ENCODE results near the gene ERV3-1. TPM values are rescaled to one million over a fixed set of nuclear protein-coding genes. Genes with fewer than 3 reads are reported as not detected.
"Not testable (repeated sequence)": the region's sequence is repeated elsewhere in the genome, so short reads cannot be mapped to it uniquely, and the experiment has no call there.

ERV3-1 gene
- polyA plus RNA-seq, 4 donors, result 0.27 to 21.7 (median 8.6) TPM

- not testable (repeated sequence) for H3K9me3 ChIP-seq (ENCODE audit: control insufficient read depth in 2 of 2, insufficient read depth in 1 of 2, low read depth in 1 of 2, low read length in 1 of 2); DNase-seq; H3K4me3 ChIP-seq (ENCODE audit: low read depth in 1 of 3, low read length in 3 of 3); H3K27ac ChIP-seq (ENCODE audit: low read depth in 1 of 3, low read length in 2 of 3); H3K36me3 ChIP-seq (ENCODE audit: control insufficient read depth in 3 of 3, insufficient read depth in 2 of 3, low read depth in 1 of 3, low read length in 3 of 3); H3K4me1 ChIP-seq (ENCODE audit: control insufficient read depth in 3 of 3, insufficient read depth in 2 of 3, low read depth in 1 of 3, low read length in 2 of 3); FAIRE-seq
- 65 to 86% (median 82%) methylated on average over 5 of the region's 5 CpGs for WGBS, 3 donors
- H3K27me3 ChIP-seq (ENCODE audit: control insufficient read depth in 3 of 3, insufficient read depth in 3 of 3, low read length in 3 of 3), result peaks cover 0 to 31% (median 15%) of the 10 kb centered on the region in 3 donors
These were observed 61.6 kb downstream of the ERV3-1 start for GRCh38 chr7:64944667-64945502.

Other genes starting within 250 kb of the ERV3-1 start
- 10 to 100 TPM in 1 of 4 donors, 1 to 10 TPM in 3; 3.2 to 10.6 (median 3.9) TPM for gene ZNF138, start 212.3 kb downstream of the ERV3-1 start, polyA plus RNA-seq
- 1 to 10 TPM in 2 of 4 donors, under 1 TPM in 2; 0.27 to 6.3 (median 2.1) TPM for gene ZNF273, start 103.4 kb downstream of the ERV3-1 start, polyA plus RNA-seq
- 10 to 100 TPM in 1 of 4 donors, 1 to 10 TPM in 1, under 1 TPM in 2; 0.27 to 19.7 (median 1.3) TPM for gene ZNF117, start 15.7 kb downstream of the ERV3-1 start, polyA plus RNA-seq

Measured in small intestine (tissue), 7 donors.